SHP77 treated with DMSO at 0.1 percent for 48 hours (cell line): ENCODE measurements around the gene RUFY4.
"Not testable (repeated sequence)": the region's sequence is repeated elsewhere in the genome, so short reads cannot be mapped to it uniquely, and the experiment has no call there.

Experiments used
- DNase-seq: peaks from one replicate; lab custom pipeline; 2025; lab: John Stamatoyannopoulos, UW

The RUFY4 gene

GRCh38 chr2:218089259-218089658, 20.2 kb downstream of the RUFY4 start:
- no peak for DNase-seq

- no peak for DNase-seq
These were observed 22.7 kb downstream of the RUFY4 start for GRCh38 chr2:218091746-218092145.

GRCh38 chr2:218093879-218094278, 24.8 kb downstream of the RUFY4 start:
- no peak for DNase-seq

- DNase-seq = no peak
These were observed 26.8 kb downstream of the RUFY4 start for GRCh38 chr2:218095853-218096252.

GRCh38 chr2:218097975-218098374, 28.9 kb downstream of the RUFY4 start:
- no peak for DNase-seq

GRCh38 chr2:218108834-218109233, 39.8 kb downstream of the RUFY4 start:
- not testable (repeated sequence) for DNase-seq

- not testable (repeated sequence) for DNase-seq
These were observed 52.7 kb downstream of the RUFY4 start for GRCh38 chr2:218121789-218122188.

GRCh38 chr2:218122286-218122685, 53.2 kb downstream of the RUFY4 start:
- DNase-seq = not testable (repeated sequence)

GRCh38 chr2:218123986-218124385, 54.9 kb downstream of the RUFY4 start:
- no peak for DNase-seq

- DNase-seq = no peak
These were observed 56.0 kb downstream of the RUFY4 start for GRCh38 chr2:218125095-218125494.

- no peak for DNase-seq
These were observed 56.6 kb downstream of the RUFY4 start, which contains the start of gene CXCR2 for GRCh38 chr2:218125626-218126080. CXCR2 (plus strand) TSS chr2:218126028; CDS start chr2:218134802, 8,774 bp downstream.

GRCh38 chr2:218127929-218128455, 58.9 kb downstream of the RUFY4 start:
- DNase-seq = no peak

GRCh38 chr2:218128781-218129457, 59.9 kb downstream of the RUFY4 start:
- DNase-seq = no peak

GRCh38 chr2:218129458-218130135, 60.5 kb downstream of the RUFY4 start:
- DNase-seq = no peak

GRCh38 chr2:218130377-218130776, 61.3 kb downstream of the RUFY4 start:
- no peak for DNase-seq

GRCh38 chr2:218130822-218131221, 61.8 kb downstream of the RUFY4 start:
- DNase-seq = no peak

- DNase-seq = no peak
These were observed 68.5 kb downstream of the RUFY4 start for GRCh38 chr2:218137514-218137913.

GRCh38 chr2:218138047-218138446, 69.0 kb downstream of the RUFY4 start:
- DNase-seq = no peak
